GM19351 (cell line): Measurements from ENCODE around the gene RCOR2.
A peak's percentile ranks its signal among the peaks of the same experiment; 100 is the strongest.
"Not testable (repeated sequence)": the region's sequence is repeated elsewhere in the genome, so short reads cannot be mapped to it uniquely, and the experiment has no call there.

ENCODE experiments used
- ATAC-seq: cut with Tn5 transposase; IDR thresholded peaks from one replicate; pipeline ENCODE4 v1.9.1; 2021; ENCODE audit warnings: mild to moderate bottlenecking, moderate library complexity; ENCODE audit not compliant: unreplicated experiment

The RCOR2 gene

DNA sequence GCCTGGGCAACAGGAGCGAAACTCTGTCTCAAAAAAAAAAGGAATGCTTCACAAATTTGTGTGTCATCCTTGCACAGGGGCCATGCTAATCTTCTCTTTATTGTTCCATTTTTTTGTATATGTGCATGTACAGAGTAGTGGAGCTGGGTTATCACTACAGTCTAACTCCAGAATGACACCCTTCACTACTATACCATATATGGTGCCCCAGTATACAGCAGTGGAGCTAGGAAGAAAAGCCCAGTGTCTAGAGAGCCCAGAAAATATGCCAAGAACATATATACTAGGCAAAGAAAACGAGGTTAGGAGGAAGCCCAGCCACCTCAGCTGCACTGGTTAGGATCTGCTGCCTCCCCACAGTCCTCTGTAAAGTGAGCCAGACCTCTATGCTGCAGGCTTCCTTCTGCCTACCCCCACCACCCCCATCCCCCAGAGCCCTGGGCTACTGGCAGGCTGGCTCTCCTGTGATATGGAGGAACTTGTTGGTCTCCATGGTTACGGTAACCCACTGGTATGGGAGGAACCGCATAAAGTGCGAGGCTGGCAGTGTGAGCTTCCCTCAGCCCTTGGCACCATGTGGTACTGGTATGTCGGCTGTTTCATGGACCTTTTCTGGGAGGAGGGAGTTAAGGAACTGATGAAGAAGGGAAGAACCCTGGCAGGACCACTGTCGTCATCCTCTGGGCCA lies 34.3 kb downstream of the RCOR2 start:
- ATAC-seq = no peak

DNA sequence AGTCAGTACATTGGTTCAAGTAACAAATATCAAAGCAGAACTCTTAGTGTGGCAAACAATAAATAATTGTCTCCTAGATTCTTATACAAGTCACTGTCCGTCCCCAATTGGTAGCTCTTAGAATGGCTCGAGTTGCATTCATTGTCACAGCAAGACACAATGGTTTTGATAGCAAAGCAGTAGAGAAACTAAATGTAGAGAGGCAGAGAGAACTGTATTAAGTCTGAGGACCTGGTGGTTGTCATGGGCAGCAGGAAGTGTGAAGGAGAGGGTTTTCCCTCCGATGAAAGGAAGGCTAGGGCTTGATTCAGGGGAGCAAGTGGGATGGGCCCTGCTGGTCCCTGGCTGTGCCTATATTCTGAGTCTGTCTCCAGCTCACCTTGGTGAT lies 36.6 kb downstream of the RCOR2 start:
- no peak for ATAC-seq

DNA sequence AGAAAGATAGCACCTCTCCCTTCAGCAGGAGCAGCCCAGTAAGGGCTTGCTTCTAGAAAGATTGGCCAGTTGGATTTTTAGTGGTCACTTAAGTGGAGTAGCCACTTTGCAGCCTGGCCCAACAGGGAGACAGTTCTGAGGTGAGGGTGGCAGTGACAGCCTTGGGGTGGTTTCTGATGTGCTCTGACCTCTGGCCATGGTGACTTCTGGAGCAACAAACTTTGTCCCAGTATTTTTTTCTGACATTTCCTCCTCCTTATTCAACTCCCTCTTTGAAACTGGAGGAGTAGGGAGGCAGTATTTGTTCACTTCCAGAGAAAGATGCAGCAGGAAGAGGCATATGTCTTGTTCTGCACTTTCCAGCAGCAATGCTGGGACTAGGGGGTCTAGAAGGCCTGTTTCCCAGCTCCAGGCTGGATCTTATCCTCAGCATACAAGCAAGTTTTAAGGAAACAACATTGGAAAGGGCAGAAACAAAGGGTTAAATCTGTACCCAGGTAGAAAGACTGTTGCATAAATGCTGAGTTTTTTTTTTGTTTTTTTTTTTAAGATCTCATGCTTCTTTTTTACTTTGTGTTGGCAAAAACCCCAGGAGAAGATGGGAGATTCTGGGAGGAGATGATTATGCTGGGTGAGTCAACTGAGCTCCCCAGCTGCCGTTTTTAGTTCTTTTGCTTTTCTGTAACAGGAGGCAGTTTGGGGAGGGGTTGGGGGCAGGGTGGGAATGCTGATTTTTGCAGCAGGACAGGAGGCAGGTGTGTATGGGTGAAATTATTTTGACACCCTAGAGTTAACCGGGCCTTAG lies 37.2 kb downstream of the RCOR2 start:
- no peak for ATAC-seq

DNA sequence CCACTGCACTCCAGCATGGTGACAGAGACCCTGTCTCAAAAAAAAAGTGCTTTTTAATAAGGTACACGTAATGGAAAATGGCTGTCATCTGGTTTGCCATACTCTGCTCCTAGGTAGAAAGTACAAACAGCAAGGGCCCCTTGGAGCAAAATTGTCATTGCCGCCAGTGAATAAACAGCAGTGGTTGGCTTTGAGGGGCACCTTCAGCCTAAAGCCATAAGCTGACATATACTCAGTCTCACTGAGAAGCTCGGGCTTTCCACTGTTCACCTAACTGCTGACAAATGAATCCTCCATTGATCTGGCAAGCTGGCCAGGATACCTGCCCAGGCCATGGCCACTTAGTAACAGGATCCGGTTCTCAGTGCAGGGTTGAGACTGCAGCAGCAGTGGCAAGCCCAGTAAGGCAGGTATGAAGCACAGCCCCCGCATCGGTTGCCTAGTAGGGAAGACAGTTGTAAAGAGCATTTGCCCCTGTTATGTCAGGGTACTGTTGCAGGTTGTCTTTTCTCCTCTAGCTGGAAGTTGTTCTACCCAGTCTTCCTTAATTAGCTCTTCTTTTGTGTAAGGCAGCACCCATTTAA lies 39.2 kb downstream of the RCOR2 start:
- ATAC-seq = no peak

DNA sequence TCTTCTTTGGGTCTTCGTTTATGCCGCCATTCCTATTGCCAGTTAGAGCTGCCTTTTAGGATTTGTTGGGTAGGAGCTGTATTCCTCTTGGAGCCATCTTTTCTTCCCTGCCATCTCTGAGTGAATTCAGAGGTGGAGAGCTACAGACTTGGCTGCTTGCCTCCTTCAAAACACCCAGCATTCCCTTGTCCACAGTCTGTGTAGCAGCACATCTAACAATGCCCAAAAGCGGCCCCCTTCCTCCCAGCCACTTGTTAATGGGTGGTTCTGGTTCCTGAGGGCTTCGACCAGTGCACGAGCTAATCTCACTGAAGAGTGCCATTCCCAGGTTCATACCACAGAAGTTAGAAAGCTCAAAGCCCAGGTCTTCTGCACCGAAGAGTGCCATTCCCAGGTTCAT lies 40.3 kb downstream of the RCOR2 start:
- ATAC-seq = no peak

DNA sequence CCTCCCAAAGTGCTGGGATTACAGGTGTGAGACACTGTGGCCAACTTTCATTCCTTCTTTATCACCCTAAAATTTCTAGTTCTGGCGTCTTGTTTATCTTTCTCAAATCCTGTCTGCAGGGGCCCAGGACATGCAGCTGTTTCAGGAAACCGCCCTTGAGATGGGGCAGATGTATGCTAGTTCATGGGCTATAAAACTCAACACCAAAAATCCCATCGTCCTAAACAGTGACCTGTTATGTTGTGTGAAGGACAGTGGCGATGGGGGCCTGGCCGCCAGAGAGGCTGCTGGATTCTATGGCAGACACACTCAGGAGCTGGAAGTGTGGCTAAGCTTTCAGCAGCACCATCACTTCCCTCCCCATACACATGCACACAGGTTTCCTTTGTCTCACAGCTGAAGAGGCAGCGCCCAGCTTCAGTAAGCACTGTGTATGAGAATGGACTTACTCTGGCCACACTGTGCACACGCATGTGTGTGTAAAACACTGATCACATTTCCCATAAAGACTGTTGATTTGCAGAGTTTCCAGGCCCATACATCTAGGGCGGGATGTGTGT lies 41.4 kb downstream of the RCOR2 start:
- ATAC-seq = no peak

DNA sequence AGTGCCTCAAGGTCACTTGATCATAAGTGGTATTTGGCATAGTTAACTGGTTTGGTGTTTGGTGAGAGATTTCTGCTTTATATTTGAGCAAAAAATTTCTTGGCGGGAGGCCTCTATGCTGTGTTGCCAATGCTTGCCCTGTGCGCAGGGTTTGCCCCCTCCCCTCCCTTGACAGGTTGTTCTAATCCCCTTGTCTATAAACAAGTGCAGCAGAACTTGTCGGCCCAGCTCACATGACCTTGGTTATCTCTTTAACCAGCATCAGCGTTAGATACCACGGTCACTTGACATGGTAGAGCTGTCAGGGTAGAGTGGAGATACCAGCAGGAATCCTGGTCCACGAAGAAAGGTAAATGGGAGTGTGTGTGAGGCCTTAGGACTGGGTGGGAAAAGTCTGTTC lies 42.5 kb downstream of the RCOR2 start:
- no peak for ATAC-seq

DNA sequence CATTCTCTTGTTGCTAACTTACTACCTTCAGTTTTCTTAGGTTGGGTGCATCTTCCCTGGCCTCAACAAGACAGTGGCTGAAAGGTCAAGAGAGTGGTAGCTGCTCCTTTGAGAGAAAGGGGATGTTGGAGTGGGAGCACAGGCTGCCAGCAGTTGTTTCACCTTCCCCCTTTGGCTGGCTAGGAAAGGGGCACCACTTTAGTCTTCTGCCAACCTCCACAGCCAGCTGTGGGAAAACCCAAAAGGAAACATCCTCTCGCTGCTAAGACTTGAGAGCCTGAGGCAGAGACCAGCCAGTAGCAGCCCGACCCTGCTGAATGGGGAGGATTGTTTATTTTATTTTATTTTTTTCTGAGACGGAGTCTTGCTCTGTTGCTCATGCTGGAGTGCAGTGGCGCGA lies 43.7 kb downstream of the RCOR2 start:
- no peak for ATAC-seq

DNA sequence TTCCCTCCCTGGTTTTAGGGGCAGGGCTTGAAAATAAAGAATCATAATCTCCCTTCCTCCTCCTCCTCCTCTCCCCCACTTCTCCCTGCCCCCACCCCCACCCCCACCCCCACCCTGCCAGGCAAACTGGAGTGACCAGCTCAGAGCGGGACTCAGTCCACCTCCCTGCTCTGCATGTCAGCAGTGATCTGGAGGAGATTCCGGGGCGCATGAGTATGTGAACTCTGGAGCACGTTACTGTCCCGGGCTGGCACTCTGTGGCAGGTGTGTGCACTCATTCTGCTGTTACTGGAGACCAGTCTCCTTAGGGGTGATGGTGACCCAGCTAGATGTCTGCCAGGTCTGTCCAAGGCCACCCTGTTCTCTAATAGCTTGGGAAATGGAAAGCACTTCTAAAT lies 44.2 kb downstream of the RCOR2 start:
- ATAC-seq = no peak

DNA sequence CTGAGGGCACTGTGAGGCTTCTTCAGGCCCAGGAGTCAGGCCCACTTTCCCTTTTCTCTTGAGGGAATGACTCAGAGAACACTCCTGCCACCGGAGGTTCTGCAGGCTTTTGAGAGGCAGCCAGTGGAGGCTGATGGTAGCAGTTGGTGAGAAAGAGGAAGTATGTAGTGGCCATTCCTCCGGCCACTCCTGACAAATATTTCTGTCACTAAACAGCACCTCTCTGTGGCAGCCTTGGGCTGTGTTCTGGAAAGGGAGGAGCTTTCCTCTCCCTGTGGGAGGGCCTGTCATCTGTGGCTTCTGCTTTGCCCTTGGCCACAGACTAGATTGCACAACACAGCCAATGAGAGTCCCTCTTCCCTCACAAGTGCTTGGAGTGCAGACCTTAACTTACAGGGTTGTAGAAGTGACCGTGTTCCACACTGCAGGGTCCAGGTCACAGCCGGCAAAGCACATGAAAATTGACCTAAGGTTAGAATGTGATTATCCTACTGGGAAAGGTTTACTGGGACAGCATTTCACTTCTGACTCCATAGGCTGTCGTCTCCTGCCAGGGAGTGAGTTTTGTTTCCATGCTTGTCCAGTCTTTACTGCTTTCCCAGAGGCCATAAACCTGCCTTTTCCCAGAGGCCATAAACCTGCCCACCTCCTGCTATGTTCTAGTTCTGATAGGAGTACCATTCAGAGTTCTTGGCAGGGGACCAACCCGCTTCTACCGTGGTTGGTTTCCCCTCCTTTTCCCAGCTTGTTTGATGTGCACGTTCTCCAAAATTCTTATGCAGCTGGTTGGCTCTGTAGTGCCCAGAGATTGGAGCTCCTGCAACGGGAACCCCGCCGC lies 44.8 kb downstream of the RCOR2 start:
- ATAC-seq = peak; percentile 95

DNA sequence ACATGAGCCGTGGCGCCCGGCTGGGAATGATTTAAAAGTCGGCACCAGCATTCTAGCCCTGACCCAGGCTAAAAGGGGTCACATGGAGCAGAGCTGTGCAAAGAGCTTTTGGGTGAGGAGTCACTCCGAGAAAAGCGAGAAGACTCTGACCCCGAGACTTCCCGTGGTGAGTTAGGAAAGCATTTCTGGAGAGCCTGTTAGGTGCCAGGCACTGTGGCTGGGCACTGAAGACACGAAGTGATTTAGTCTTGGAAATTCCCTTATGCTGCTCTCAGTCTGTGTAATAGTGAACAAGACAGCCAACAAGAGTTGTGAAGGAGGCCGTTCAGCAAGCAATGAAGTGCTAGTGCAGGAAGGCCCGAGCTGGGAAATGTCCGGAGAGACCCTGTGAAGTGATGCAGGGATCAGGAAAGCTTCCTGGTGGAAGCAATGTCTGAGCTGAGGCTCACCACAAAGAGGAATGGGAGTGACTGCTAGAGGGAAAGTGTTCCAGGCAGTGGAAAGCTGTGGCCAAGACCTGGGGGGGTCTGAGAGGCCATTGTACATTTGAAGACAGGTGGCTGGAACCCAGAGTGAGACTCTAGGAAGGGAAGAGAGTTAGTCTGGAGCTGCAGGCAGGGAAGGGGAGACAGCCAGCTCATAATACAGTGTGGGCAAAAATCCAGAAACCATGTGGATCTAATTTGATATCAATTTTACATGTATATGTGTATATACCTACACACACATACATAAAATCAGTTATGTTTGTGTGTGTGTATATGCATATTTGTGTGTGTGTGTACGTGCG lies 46.4 kb downstream of the RCOR2 start:
- no peak for ATAC-seq

DNA sequence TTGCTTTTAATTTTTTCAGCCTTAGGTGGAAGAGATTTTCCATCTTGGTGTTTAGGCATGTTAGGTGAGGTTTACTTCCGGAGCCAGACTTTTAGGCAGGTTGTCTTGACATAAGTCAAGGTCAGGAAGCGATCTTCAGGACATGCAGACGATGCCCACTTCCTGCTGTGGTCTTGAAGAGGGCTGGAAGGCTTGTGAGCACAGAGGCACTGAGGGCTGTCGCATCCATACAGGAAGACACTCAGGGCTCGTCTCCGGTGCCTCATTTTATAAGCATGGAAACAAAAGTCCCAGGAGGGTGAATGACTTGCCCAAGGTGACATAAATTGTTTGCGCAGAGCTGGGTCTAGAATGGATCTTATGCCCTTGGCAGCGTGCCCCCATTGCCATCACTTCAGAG lies 47.3 kb downstream of the RCOR2 start:
- ATAC-seq = no peak

DNA sequence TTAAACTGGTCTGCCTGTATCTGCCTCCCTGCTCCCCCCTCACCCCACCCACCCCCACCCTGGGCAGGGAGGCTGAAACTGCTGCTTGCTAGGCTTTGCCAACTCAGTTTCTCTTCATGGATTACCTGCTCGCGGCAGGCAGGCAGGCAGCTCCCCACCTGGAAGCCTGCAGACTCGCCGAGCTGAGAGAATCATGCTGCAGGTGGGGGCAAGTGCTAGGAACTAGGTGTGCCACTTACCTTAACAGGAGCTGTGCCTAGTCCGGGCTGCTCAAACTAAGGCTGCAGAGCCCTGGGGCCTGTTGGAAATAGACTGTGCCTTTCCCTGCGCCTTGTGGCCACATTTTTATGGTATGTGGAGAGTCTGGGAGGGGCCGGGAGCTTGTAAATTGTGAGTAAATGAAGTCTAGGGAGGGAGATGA lies 47.8 kb downstream of the RCOR2 start:
- ATAC-seq = no peak

DNA sequence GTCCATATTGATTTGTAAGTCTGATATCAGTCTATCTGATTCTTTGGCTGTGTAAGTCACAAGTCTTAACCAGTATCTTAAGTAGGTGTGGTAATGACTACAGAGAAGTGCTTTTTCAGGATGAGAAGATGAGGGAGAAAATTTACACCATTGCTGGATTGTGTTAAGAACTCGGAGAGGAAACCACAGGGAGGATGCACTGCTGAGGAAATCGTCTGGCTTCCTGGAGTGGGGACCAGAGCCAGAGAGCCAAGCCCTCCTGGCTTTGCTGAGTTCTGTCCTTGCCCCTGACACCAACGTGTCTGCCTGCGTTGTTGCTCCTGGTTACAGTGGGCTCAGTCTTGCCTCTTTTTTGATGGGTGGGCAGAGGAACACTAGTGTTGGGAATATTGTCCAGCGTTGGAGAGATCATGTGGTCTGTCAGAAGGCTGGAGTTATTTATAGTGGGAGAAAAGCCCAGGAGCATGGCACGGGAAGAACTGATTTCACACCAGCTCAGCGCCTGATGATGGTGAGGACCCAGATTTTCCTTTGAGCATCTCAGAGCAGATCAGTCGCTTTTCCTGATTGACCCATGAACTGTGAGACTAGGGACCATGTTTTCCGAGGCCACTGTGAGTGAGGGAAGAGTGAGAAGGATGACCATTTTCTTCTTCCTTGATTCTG lies 48.4 kb downstream of the RCOR2 start:
- ATAC-seq = no peak

DNA sequence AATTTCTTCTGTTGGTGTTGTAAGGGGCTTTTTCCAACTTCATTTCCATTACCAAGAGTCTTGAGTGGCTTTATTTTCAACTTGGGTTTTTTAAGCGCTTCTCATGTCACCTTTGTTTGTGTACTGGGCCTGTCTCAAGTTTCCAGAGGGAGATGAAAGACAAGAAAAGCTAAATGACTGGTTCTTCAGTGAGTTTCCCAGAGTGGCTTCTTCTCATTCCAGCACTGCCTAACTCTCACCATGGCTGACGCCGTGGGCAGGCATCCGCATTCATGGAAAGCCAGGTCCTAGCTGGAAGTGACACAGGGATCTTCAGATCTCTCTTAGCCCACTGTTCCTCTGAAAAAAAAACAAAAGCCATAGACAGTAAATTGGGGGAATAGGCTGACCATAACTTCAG lies 49.5 kb downstream of the RCOR2 start:
- ATAC-seq = no peak

DNA sequence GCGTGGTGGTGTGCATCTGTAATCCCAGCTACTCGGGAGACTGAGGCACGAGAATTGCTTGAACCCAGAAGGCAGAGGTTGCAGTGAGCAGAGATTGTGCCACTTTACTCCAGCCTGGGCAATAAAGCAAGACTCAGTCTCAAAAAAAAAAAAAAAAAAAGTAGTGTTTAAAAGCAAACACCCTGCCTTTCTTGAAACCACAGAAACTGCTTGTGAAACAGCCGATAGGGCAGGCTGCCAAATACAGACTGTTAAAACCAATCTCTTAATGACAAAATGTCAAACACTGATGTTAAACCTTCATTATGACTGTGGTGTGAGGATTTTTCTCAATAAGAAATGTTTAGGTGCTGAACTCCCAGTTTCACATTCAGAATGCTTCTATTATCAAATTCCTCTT lies 50.8 kb downstream of the RCOR2 start:
- ATAC-seq = peak; percentile 75

DNA sequence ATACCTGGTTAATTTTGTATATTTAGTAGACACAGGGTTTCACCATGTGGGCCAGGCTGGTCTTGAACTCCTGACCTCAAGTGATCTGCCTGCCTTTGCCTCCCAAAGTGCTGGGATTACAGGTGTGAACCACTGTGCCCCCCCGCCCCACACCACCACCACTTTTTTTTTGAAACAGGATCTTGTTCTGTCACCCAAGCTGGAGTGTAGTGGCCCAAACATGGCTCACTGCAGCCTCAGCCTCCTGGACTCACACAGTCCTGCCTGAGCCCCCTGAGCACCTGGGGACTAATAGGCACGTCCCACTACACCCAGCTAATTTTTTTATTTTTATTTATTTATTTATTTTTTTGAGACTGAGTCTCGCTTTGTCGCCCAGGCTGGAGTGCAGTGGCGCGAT lies 53.3 kb downstream of the RCOR2 start:
- not testable (repeated sequence) for ATAC-seq

DNA sequence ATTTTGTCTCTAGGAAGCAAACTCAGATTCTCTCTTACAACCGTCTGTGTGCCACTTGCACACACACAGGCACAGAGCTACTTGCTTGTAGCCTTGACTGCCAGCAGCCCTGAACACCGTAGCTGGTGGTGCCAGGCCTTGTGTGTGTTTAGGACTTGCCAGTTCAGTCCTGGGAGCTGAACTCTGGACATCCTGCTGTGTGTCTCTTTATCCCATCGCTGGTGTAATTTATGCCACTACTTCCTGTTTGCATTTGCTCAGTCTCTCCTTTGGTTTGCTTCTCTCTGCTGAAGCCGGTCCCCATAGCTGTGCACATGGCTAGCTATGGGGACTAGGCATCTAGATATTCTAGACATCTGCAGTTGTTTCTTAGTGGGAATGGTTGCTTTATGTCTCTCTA lies 54.0 kb downstream of the RCOR2 start:
- no peak for ATAC-seq
